CD4-positive, alpha-beta T cell treated with Interleukin-6 for 4 hours (primary cell): ENCODE results near the gene SRRM2.
A peak's percentile ranks its signal among the peaks of the same experiment; 100 is the strongest.
"Not testable (repeated sequence)": the region's sequence is repeated elsewhere in the genome, so short reads cannot be mapped to it uniquely, and the experiment has no call there.

Source experiments
- DNase-seq: peaks from one replicate; pipeline ENCODE4 v3.0.0-alpha.2; 2020; ENCODE audit warnings: mixed read lengths

The SRRM2 gene

GRCh38 chr16:2715519-2715918, 36.9 kb upstream of the SRRM2 start:
- DNase-seq = peak; percentile 83

DNA sequence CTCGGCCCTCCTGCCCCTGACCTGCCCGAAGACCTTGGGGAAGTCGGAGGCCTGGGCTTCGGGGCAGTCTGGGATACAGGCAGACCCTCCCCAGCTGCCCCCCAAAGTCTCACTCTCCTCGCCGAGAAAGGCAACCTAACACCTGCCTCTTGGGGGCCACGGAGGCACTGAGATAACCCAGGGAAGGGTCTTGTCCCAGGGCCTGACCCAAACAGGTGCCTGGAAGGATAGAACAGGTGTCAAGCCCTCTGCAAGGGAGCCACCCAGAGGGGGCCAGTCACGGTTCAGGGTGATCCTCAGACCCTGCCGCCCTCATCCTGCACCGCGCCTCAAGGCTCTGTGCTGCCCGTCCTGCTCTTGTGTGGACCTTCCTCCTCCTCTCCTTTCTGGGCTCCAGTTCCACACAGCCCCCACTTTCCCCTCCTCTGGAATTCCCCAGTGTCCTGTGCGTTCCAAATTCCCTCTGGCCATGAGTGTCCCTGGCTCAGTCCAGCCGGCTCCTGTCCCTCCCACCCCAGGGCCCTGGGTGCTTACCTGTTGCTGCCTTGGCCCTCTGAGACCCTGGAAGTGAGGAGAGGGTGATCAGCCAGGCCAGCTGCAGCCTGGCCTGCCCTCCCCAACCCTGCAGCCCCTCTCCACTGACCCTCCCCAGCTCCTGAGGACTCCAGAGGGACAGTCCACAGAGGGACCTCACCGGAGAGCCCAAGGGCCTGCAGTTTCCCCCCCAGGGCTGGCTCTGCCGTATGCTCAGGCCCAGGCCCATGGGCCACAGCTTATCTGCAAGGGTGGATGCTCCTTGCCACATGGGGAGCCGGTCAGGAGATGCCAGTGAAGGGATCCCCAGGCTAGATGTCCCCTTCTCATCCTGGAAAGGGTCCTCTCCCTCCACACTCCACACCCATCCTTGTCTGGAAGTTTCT, 36.2 kb upstream of the SRRM2 start:
- no peak for DNase-seq

DNA sequence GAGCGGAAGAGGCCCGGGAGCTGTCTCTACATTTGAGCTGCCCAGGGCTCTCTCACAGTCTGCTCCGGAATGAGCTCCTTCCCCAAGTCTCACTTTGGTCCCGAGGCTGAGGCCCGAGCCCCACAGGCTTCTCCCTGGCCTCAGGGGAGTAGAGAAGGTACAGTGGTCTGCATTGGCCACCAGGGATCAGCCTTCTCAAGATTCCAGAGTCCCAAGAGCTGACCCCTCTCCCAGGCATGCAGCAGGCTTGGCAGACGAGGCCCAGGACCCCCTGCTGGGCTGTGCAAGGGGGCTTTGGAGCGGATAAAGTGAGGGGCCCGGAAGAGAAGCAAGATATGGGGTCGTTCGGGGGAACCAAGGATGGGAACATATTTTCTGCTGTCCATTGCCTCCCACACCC, 35.5 kb upstream of the SRRM2 start:
- DNase-seq = no peak

GRCh38 chr16:2717383-2718263, 34.8 kb upstream of the SRRM2 start:
- DNase-seq = no peak

DNA sequence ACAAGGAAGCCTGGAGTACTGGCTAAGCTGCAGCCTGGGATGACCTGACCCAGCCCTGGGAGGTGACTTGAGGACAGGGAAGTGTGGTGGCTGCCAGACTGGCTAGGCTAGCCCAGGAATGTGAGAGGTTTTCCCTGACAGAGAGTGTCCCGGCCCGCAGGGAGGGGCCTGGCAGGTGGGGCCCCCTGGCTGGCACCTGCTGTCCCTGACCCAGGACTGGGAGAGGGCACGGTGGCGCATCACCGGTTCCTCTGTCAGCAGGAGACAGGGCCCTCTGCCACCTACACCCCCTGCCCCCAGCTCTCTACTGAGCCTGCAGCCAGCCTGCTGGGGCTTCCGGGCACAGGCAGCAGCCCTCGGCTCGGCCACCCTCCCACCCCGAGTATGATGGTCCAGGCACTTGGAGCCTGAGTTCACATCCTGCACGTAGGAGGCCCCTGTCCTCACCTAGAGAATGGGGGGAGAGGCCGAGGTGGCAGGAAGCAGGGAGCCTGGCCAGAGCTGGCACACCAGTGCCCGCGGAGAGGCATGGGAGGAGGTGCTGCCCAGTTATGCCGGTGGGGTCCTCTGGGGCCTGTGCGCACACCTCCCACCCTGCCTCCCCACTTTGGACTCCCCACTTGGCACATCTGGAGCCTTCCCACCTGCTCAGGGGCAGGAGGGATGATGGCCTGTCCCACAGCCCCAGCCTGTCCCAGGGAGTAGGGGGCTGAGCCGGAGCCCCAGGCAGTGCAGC, 32.9 kb upstream of the SRRM2 start:
- DNase-seq = no peak

DNA sequence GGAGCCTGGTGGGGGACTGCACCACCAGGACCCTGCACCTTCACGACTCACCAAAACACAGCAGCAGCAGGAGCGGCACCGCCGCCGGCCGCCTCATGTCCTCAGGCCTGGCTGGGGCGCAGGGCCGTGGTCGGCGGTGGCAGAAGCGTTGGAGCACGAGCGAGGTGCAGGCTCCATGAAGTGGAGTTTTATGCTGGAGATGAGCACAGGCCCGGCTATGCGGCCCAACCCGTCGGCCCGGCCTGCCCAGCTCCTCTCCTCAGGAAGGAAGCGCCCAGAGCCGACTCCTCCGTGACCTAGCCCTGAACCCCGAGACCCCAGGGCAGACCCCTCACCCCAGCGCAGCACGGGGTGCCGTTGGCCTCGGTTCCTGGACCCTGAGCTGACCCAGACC, 32.4 kb upstream of the SRRM2 start, which contains the start of gene PRSS27:
Gene PRSS27, minus strand, starts transcription at position 161 of the 394 bp plus-strand sequence. Its CDS starts 64 bp downstream, at position 97.
- no peak for DNase-seq

- peak; percentile 88 for DNase-seq
Observed at GRCh38 chr16:2720719-2721633, 31.5 kb upstream of the SRRM2 start.

- not testable (repeated sequence) for DNase-seq
Observed at GRCh38 chr16:2721634-2722173, 30.7 kb upstream of the SRRM2 start.

GRCh38 chr16:2724088-2724676, 28.3 kb upstream of the SRRM2 start:
- DNase-seq = no peak

DNA sequence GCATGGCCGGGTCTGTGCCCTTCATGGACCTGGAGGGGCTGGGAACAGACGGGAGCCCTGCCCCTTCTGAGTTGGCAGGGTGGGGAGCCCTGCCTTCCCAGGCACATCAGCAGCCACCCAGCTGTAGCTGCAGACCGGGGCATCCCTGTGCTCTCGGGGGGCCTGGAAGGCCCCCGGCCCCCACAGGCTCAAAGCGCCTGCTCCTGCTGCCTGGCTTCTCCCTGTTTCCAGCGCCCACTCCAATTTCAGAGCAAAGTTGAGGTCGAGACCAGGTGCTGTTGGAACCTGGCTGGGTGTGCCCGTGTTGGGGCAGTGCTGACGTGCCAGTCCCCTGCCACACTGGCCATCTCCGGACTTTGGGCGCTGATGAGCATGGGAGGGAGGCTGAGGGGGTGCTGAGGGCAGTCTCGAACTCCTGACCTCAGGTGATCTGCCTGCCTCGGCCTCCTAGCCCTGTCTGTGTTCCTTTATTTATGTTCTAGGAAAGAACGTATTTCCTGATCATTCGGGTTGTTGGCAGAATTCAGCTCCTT, 27.6 kb upstream of the SRRM2 start:
- no peak for DNase-seq

GRCh38 chr16:2726923-2727322, 25.5 kb upstream of the SRRM2 start:
- no peak for DNase-seq

DNA sequence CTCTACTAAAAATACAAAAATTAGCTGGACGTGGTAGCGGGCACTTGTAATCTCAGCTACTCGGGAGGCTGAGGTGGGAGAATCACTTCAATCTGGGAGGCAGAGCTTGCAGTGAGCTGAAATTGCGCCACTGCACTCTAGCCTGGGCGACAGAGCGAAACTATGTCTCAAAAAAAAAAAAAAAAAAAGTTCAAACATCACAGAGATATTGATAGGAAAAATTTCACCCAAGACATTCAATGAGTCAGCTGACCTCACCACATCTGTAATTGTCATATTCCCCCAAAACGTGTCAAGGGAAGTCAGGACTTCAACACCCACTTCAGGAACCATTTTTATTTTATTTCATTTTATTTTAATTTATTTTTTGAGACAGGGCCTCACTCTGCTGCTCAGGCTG, 24.4 kb upstream of the SRRM2 start:
- DNase-seq = no peak

- no peak for DNase-seq
Observed at GRCh38 chr16:2734844-2735515, 17.5 kb upstream of the SRRM2 start.

- DNase-seq = no peak
Observed at GRCh38 chr16:2736476-2737237, 15.8 kb upstream of the SRRM2 start.

DNA sequence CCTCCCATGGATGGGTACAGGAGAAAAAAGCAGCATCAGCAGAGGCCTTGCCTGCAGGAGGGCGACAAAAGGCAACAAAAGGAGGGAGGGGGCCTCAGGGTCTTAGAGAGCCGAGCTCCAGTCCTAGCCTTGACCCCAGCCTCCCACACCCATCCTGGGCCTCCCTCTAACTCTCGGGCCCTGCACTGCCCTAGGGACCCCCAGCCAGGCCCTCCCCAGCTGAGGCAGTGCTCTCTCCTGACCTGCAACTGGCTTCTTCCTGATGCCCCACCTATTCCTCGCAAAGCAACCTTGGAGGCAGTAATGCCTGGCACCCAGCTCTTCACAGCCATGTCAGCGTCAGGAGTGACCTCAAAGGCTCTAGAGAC, 15.2 kb upstream of the SRRM2 start:
- DNase-seq = no peak

DNA sequence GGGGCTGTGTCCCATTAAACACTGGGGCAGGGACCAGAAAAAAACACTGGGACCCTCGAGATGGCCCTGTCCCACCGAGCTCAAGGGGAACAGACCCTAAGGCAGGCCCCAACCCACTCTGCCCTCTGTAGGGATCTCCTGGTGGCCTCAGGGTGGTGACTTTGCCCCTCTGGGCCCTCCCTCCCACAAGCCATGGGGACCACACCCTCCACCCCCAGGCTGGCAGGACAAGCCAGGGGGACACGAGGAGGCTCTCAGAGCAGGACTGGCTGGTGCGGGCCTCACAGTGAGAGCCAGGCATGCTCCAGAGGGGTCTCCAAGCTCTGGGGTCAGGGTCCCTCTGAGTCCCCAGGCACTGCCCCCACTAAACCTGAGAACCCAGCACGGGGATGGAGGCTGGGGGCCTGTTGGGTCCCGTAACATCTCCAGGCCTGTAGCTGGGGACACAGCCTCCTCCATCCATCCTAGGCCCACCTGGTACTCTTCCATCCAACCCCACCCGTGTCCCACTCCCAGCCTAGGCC, 14.5 kb upstream of the SRRM2 start:
- DNase-seq = no peak

GRCh38 chr16:2738615-2739014, 13.8 kb upstream of the SRRM2 start:
- DNase-seq = no peak

- DNase-seq = no peak
Observed at GRCh38 chr16:2739625-2740430, 12.6 kb upstream of the SRRM2 start.
